ENCODE results near the gene PRPF39. TPM values are rescaled to one million over a fixed set of nuclear protein-coding genes. Genes with fewer than 3 reads are reported as not detected.

PRPF39 gene
- total RNA-seq, 4 donors from 2014 or later, result 25.1 to 37.7 (median 36.3) TPM

GRCh38 chr14:45048385-45048784 is 35.5 kb upstream of the PRPF39 start:
- no peak for TF ChIP-seq CTCF (IDR thresholded peaks at IDR 0.05; ENCODE audit: low read depth)

- no peak for TF ChIP-seq CTCF (IDR thresholded peaks at IDR 0.05; ENCODE audit: low read depth)
Observed at GRCh38 chr14:45051180-45051579, 32.7 kb upstream of the PRPF39 start.

GRCh38 chr14:45051896-45052295 is 32.0 kb upstream of the PRPF39 start:
- no peak for TF ChIP-seq CTCF (IDR thresholded peaks at IDR 0.05; ENCODE audit: low read depth)

GRCh38 chr14:45057349-45057748 is 26.6 kb upstream of the PRPF39 start:
- no peak for TF ChIP-seq CTCF (IDR thresholded peaks at IDR 0.05; ENCODE audit: low read depth)

- TF ChIP-seq CTCF (IDR thresholded peaks at IDR 0.05; ENCODE audit: low read depth), result no peak
Observed at GRCh38 chr14:45057881-45058364, 26.0 kb upstream of the PRPF39 start.

- no peak for TF ChIP-seq CTCF (IDR thresholded peaks at IDR 0.05; ENCODE audit: low read depth)
Observed at GRCh38 chr14:45060551-45060950, 23.4 kb upstream of the PRPF39 start.

- no peak for TF ChIP-seq CTCF (IDR thresholded peaks at IDR 0.05; ENCODE audit: low read depth)
Observed at GRCh38 chr14:45065540-45065939, 18.4 kb upstream of the PRPF39 start.

Measured in subcutaneous adipose tissue (tissue), 4 donors.